ENCODE measurements around the gene GJB1.
"Not testable (repeated sequence)": the region's sequence is repeated elsewhere in the genome, so short reads cannot be mapped to it uniquely, and the experiment has no call there.

Gene GJB1

DNA sequence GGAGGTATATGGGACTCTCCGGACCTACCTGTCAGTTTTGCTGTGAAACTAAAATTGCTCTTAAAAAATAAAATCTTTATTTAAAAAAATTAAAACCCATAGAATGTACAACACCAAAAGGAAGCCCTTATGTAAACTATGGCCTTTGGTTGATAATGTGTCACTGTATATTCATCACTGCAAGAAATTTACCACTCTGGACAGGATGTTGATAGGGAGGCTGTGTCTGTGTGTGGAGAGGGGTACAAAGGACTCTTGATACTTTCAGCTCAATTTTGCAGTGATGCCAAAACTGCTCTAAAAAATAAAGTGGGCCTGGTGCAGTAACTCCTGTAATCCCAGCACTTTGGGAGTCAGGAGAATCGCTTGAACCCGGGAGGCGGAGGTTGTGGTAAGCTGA is 33.8 kb downstream of the GJB1 start:
- no peak for DNase-seq (ENCODE audit: low spot score)

DNA sequence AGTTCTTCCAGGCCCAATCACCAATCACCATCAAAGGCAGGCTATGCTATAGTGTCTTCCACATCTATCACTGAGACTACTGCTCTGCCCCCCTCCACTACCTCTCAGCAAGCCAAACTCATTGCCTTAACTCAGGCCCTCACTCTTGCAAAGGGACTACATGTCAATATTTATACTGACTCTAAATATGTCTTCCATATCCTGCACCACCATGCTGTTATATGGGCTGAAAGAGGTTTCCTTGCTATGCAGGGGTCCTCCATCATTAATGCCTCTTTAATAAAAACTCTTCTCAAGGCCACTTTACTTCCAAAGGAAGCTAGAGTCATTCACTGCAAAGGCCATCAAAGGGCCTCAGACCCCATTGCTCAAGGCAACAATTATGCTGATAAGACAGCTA is 45.6 kb downstream of the GJB1 start:
- not testable (repeated sequence) for DNase-seq (ENCODE audit: low spot score)

GRCh38 chrX:71269801-71270395 is 46.9 kb downstream of the GJB1 start:
- no peak for DNase-seq (ENCODE audit: low spot score)

GRCh38 chrX:71272313-71272712 is 49.3 kb downstream of the GJB1 start:
- not testable (repeated sequence) for DNase-seq (ENCODE audit: low spot score)
